ENCODE measurements around the gene TTC24.

TTC24 gene

DNA sequence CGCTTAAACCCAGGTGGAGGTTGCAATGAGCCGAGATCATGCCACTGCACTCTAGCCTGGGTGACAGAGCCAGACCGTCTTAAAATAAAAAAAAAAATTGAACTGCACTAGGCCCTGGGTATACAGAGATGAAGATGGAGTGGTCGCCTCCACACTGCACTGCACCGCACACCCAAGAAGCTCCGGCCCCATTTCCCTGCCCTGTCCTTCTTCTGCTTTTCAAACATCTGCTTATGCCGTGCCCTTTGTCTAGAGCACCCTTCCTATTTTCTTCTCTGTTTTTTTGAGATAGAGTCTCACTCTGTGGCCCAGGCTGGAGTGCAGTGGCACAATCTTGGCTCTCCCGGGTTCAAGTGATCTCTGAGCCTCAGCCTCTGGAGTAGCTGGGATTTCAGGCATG lies 24.6 kb upstream of the TTC24 start:
- DNase-seq (ENCODE audit: low read depth) = no peak

DNA sequence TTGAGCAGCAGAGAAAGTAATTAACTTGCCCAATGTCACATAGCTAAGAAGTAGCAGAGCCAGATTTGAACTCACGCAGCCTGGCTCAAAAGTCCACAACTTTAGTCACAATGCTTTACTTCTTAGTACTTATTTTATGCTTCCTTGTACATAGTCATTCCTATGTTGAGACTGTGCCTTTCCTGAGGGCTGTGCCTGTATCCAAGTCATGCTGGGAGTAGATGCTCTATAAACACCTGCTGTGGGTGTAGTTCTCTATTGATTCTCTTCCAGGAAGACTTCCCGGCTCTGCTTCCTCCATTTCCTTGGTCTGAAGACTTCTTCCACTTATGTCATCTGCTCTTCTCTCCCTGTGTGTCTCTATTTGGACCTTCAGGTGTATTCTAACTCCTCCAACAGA lies 23.8 kb upstream of the TTC24 start:
- no peak for DNase-seq (ENCODE audit: low read depth)

- DNase-seq (ENCODE audit: low read depth) = no peak
These were observed 23.2 kb upstream of the TTC24 start for GRCh38 chr1:156556354-156556753.

DNA sequence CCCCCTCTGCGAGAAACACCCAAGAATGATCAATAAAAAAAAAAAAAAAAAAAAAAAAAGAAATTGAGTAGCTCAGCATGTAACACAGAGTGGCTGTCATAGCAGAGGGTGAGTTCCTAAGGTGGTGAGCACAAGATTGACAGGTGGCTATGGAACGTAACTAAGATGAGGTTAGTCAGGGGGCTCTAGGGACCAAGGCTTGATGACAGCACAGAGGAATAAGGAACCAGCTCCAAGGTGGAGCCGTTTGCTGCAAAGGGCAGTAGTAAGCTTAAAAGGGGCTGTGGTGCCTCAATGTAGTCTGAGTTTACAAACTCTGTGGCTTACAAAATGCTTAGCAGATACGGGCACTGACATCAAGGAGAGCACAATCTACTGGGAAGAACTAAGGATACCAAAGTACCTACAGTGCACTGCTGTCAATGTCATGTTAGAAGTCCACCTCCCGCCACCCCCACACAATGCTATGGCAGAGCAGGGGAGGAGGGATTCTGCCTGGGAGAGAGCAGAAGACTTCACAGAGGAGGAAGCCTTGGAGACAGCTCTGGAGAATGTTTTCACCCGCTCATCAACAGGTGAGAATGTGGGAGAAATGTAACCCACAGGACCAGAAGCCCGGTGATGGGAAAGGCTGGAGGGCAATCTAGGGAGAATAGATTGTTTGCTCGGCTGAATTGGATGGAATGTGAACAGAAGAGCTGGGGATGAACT lies 20.3 kb upstream of the TTC24 start:
- DNase-seq (ENCODE audit: low read depth) = no peak

DNA sequence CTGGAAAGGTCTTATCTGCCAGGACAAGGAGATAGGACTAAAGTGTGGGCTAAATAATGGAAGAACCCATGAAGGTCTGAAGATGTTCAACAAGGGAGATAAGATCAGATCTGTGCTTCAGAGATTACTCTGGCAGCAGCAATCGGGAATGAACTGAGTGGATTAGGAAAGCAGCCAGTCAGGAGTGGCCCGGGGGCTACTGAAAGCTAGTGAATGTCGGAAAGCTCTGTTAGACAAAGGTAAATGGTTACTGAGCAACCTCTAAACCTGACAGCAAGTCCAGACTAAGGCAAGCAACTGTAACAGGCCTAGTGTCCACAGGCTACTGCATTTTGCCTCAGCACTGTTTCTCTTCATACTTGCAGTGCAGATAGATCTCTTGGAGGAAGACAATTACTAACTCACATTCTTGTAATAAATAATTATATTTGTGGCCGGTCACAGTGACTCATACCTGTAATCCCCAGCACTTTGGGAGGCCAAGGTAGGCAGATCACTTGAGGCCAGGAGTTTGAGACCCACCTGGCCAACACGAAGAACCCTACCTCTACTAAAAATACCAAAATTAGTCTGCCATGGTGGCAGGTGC lies 19.6 kb upstream of the TTC24 start:
- no peak for DNase-seq (ENCODE audit: low read depth)

DNA sequence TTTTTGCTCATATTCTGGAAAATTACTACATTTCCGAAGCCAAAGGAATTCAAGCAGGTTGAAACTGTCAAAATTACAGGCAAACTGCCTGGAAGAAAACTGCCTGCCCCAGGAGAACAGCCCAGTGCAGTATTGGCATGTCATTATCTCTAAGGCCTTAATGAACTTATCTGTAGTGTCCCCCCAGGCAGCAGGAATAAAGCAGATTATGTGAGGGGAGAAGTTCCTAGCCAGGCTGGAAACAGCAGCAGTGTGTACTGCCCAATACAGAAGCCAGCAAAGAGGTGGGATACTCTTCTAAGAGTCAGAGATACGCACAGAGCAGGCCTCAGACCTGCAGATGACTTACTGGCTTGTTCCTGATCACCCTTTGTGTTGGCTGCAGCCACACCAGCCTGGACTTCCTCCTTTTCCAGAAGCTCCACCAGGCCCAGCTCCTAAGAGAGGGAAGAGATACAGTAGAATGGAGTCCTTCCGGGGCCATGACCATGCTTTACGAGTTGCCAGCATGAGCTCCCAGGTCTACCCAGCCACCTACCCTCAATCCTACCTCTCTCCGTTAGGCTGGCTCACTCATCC lies 18.8 kb upstream of the TTC24 start:
- no peak for DNase-seq (ENCODE audit: low read depth)

DNA sequence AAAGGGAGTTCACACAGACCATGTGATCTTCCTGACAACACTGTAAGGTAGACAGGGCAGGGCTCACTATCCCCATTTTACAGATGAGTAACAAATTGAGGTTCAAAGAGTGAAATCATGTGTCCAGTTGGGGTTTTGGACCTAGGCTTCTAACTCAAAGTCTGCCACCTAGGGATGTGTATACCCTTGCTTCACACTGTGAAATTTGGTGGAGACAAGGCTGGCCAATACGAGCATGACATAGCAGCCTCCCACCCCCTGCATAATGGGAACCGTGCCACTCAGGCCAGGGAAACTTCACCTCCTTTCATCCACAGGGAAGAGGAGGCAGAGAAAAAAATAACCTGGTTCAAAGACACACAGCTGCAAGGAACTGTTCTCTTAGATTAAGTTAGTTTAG lies 14.0 kb upstream of the TTC24 start:
- no peak for DNase-seq (ENCODE audit: low read depth)

GRCh38 chr1:156566436-156566835 lies 13.1 kb upstream of the TTC24 start:
- DNase-seq (ENCODE audit: low read depth) = no peak

GRCh38 chr1:156571261-156571852 lies 8.2 kb upstream of the TTC24 start:
- peak; percentile 75 for DNase-seq (ENCODE audit: low read depth)

- peak; percentile 69 for DNase-seq (ENCODE audit: low read depth)
These were observed 7.4 kb upstream of the TTC24 start, which contains the start of gene IQGAP3 for GRCh38 chr1:156571919-156572662. TSS of gene IQGAP3 (minus strand) at chr1:156572565. CDS start at chr1:156572529, 36 bp downstream.

- no peak for DNase-seq (ENCODE audit: low read depth)
These were observed 6.9 kb upstream of the TTC24 start for GRCh38 chr1:156572663-156573018.

GRCh38 chr1:156574039-156574633 lies 5.4 kb upstream of the TTC24 start:
- DNase-seq (ENCODE audit: low read depth) = no peak

DNA sequence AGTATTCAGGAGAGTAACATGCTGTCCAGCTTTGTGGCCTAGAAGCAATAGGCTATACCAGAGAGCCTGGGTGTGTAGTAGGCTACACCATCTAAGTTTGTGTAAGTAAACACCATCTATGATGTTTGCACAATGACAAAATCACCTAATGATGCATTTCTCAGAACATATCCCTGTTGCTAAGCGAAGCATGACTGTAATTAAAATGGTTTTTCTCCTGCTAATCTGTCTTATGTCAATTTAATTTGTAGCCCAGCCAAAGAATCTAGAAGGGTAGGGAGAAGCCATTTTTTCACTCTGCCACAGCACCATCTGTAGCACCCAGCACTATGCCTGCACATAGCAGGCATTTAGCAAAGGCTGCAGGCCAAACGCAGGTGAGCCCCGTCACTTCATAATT lies 2.0 kb upstream of the TTC24 start:
- DNase-seq (ENCODE audit: low read depth) = no peak

DNA sequence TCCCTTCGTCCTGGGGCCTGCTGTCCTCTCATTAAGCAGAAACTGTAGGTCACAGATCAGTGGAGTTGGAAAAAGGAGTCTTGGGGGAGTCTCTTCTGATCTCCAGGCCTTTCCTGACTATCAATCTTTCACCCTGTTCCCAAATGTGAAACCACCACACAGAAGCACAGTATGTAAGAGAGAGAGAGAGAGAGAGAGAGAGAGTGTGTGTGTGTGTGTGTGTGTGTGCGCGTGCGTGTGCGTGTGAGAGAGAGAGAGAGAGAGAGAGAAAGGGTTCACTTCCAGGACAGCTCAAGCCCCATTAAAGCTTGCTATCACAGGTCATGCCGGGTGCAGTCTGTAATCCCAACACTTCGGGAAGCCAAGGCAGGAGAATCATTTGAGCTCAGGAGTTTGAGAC lies 1.5 kb upstream of the TTC24 start:
- DNase-seq (ENCODE audit: low read depth) = no peak

GRCh38 chr1:156581661-156582387 lies 2.3 kb downstream of the TTC24 start:
- no peak for DNase-seq (ENCODE audit: low read depth)

GRCh38 chr1:156582388-156583017 lies 3.0 kb downstream of the TTC24 start:
- no peak for DNase-seq (ENCODE audit: low read depth)

DNA sequence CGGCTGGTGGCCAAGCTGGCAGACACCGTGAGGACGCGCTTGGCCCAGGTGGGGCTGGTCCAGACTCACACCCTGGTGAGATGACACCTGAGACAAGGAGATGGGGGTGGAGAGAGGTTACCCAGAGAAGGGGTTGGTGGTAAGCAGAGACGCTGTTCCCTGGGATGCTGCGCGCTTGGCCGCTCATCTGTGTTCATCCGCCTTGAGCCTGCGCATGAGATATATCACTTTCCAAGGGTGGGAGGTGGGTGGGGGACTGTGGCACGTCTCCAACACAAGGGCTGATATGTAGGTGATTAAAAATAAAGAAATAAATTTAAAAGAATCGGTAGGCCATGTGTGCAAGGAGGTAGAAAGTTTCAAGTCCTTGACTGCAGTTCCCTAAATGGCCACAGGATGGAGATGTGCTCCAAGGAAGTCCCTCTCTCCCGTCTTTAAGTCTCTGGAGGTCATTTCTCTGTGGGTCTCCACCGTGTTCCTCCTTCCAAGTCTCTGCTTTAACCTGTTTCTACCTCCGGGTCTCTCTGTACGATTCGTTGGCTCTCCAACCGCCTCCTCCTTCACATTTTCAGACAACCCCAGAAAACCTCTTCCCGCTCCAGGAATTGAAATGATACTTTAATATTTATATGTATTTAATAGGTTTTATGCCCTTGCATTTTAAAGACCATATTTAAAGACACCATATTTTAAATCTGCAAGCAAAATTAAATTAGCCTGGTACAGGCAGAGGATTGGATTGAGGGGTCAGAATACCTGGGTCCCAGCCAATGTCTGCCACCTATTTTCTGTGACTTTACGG lies 4.5 kb downstream of the TTC24 start:
- DNase-seq (ENCODE audit: low read depth) = peak; percentile 64

- no peak for DNase-seq (ENCODE audit: low read depth)
These were observed 5.3 kb downstream of the TTC24 start for GRCh38 chr1:156584813-156585212.

GRCh38 chr1:156586323-156586722 lies 6.8 kb downstream of the TTC24 start:
- DNase-seq (ENCODE audit: low read depth) = no peak

DNA sequence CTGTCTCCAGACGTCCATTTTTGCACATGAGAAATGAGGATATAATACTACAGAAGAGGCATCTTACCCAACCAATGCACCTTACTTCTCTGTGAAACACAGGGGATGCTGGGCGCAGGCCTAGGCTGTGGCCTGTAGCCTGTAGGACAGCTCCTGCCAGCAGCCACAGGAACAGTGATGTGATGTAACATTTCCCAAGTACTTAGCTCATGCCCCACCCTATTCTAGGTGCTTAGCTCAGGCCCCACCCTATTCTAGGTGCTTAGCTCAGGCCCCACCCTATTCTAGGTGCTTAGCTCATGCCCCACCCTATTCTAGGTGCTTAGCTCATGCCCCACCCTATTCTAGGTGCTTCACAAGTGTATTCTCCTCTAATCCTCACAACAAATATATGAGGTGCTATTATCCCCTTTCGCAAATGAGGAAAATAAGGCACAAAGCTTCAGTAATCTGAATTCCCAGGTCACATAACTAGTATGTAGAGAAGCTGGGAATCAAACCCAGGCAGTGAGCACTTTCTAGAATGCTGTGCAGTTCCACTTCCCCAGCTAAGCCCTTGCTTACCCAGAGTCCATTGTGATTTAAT lies 7.5 kb downstream of the TTC24 start:
- no peak for DNase-seq (ENCODE audit: low read depth)

Data from stromal cell of bone marrow (primary cell).